PC-3 (cell line): Measurements from ENCODE around the gene STAB2. TPM values are rescaled to one million over a fixed set of nuclear protein-coding genes. Genes with fewer than 3 reads are reported as not detected.

Experiments used
- ATAC-seq: fragments of 200-7000 bp; cut with Tn5 transposase; 2 replicates; pipeline ENCODE4 v1.9.1; 2020; ENCODE audit warnings: mild to moderate bottlenecking, moderate library complexity
- BruUV-seq: library from RNA; stranded (reverse); fragments of 400-500 nt; replicated peaks from 2 replicates; lab custom pipeline; 2021; lab: Mats Ljungman, UMichigan
- CTCF ChIA-PET: fragments of 300-600 bp; sonication (Branson Sonifier 250); formaldehyde crosslinking; loops from one replicate; lab custom pipeline; 2022; ENCODE audit warnings: antibody characterized with exemption; lab: Charles Lee
- POLR2A ChIA-PET: fragments of 300-600 bp; sonication (Branson Sonifier 250); formaldehyde crosslinking; loops from one replicate; lab custom pipeline; 2022; ENCODE audit warnings: antibody characterized with exemption; ENCODE audit not compliant: unreplicated experiment; lab: Charles Lee
- DNase-seq: peaks from one replicate; pipeline ENCODE4 v3.0.0-alpha.2; 2015
- H2AFZ ChIP-seq: fragments of 300-600 bp; sonication (generic); 2 replicates; pipeline ENCODE4 v1.6.0; 2016; ENCODE audit warnings: antibody characterized with exemption, low read length
- H3F3A ChIP-seq: fragments of 300-600 bp; sonication (generic); one replicate; pipeline ENCODE4 v1.6.0; 2017; ENCODE audit warnings: antibody characterized with exemption, low read length, control low read depth, mild to moderate bottlenecking; ENCODE audit not compliant: unreplicated experiment
- H3K27ac ChIP-seq: fragments of 300-600 bp; sonication (generic); 2 replicates; pipeline ENCODE4 v1.5.1; 2016; ENCODE audit warnings: mild to moderate bottlenecking, low read length
- H3K27me3 ChIP-seq: fragments of 300-600 bp; sonication (generic); 2 replicates; pipeline ENCODE4 v1.6.1; 2016; ENCODE audit warnings: low read length, mixed read lengths
- H3K36me3 ChIP-seq: fragments of 300-600 bp; sonication (generic); 2 replicates; pipeline ENCODE4 v1.6.1; 2016; ENCODE audit warnings: low read depth, mixed run types, low read length, mixed read lengths
- H3K4me1 ChIP-seq: fragments of 300-600 bp; sonication (generic); 2 replicates; pipeline ENCODE4 v1.5.1; 2016; ENCODE audit warnings: low read length; ENCODE audit not compliant: insufficient read depth
- H3K4me2 ChIP-seq: fragments of 300-600 bp; sonication (generic); 2 replicates; pipeline ENCODE4 v1.6.0; 2016; ENCODE audit warnings: low read length
- H3K4me3 ChIP-seq: fragments of 300-600 bp; sonication (generic); 2 replicates; pipeline ENCODE4 v1.5.1; 2016; ENCODE audit warnings: mild to moderate bottlenecking, low read length, mixed read lengths
- H3K79me2 ChIP-seq: fragments of 300-600 bp; sonication (generic); 2 replicates; pipeline ENCODE4 v1.6.1; 2017; ENCODE audit warnings: low read length, mixed read lengths
- H3K9ac ChIP-seq: fragments of 300-600 bp; sonication (generic); 2 replicates; pipeline ENCODE4 v1.6.0; 2016; ENCODE audit warnings: mild to moderate bottlenecking, low read length
- H3K9me2 ChIP-seq: fragments of 300-600 bp; sonication (generic); replicated peaks from 2 replicates; pipeline ENCODE4 v1.6.1; 2016; ENCODE audit warnings: mixed run types, low read length, mixed read lengths
- H3K9me3 ChIP-seq: fragments of 300-600 bp; sonication (generic); 2 replicates; pipeline ENCODE4 v1.6.1; 2016; ENCODE audit warnings: low read length, mixed read lengths
- H4K20me1 ChIP-seq: fragments of 300-600 bp; sonication (generic); 2 replicates; pipeline ENCODE4 v1.6.1; 2016; ENCODE audit warnings: low read length, mixed read lengths
- CTCF ChIP-seq: fragments of 300-600 bp; sonication (generic); conservative IDR thresholded peaks from 2 replicates; pipeline ENCODE4 v1.5.1; 2017; ENCODE audit warnings: antibody characterized with exemption, low read depth, mild to moderate bottlenecking, low read length
- EZH2 ChIP-seq: fragments of 300-600 bp; sonication (generic); IDR thresholded peaks from one replicate; pipeline ENCODE4 v1.6.1; 2017; ENCODE audit warnings: antibody characterized with exemption, mild to moderate bottlenecking, low read length; ENCODE audit not compliant: unreplicated experiment
- EZH2phosphoT487 ChIP-seq: fragments of 300-600 bp; sonication (generic); IDR thresholded peaks from 2 replicates; pipeline ENCODE4 v1.6.1; 2018; ENCODE audit warnings: mild to moderate bottlenecking, antibody characterized with exemption, low read length, borderline replicate concordance
- intact Hi-C: fragments of 100-400 bp; cut with micrococcal nuclease; formaldehyde crosslinking; loops from 2 replicates; pipeline ENCODE4 v1.9.0; 2023
- total RNA-seq: library from RNA; depleted of rRNA; stranded (reverse); fragments of >200 nt; gene quantifications from 2 replicates; pipeline ENCODE4 v1.2.3, GENCODE V29; 2014

STAB2 gene
- total RNA-seq, 1 experiment from 2014 or later: not detected

- no TSS peak for BruUV-seq
- DNase-seq (peak; percentile 76), ATAC-seq (peak; percentile 6; the same call in 1 of the 2 replicates)
- H3K36me3 ChIP-seq: peaks cover 23% of the 10 kb centered on the region
- H3K79me2 ChIP-seq: peaks cover 6% of the 10 kb centered on the region; the same call in 1 of the 2 replicates
- intact Hi-C loops: no loop called here
- H3K9me3 ChIP-seq: no peaks in the 10 kb centered on the region
- no peaks in the 10 kb centered on the region for H3K9me2 ChIP-seq
- peaks cover 52% of the 10 kb centered on the region for H3K4me1 ChIP-seq
- TF ChIP-seq EZH2: no peak
- TF ChIP-seq CTCF: no peak
- TF ChIP-seq EZH2phosphoT487: no peak
- no peak overlapping the region for H3K4me2 ChIP-seq
- H3K4me3 ChIP-seq: no peak overlapping the region
- no peak overlapping the region for H3K9ac ChIP-seq
- peak overlapping the region; percentile 62 for H3K27ac ChIP-seq
- no peaks in the 10 kb centered on the region for H3K27me3 ChIP-seq
- ChIA-PET CTCF (no interaction called here), POLR2A (no interaction called here)
- H2AFZ ChIP-seq: no peak overlapping the region
- no peaks in the 10 kb centered on the region for H3F3A ChIP-seq
- H4K20me1 ChIP-seq: no peaks in the 10 kb centered on the region
Observed at GRCh38 chr12:103801709-103802585, 214.9 kb downstream of the STAB2 start.

GRCh38 chr12:103802586-103802886 is 215.5 kb downstream of the STAB2 start:
- no peak for TF ChIP-seq CTCF
- Histone ChIP-seq H3K79me2 (peaks cover 6% of the 10 kb centered on the region; the same call in 1 of the 2 replicates), H3K9me2 (no peaks in the 10 kb centered on the region), H3K4me3 (no peak overlapping the region), H3F3A (no peaks in the 10 kb centered on the region), H3K27ac (peak overlapping the region; percentile 22), H3K4me2 (no peak overlapping the region), H4K20me1 (no peaks in the 10 kb centered on the region), H3K9ac (no peak overlapping the region), H2AFZ (no peak overlapping the region), H3K4me1 (peaks cover 52% of the 10 kb centered on the region), H3K9me3 (no peaks in the 10 kb centered on the region), H3K36me3 (peaks cover 26% of the 10 kb centered on the region), H3K27me3 (no peaks in the 10 kb centered on the region)
- no TSS peak for BruUV-seq
- ChIA-PET POLR2A (no interaction called here), CTCF (no interaction called here)
- intact Hi-C loops: no loop called here
- DNase-seq (no peak), ATAC-seq (no peak)

- intact Hi-C loops: no loop called here
- H3K9me2 ChIP-seq: no peaks in the 10 kb centered on the region
- H3K4me2 ChIP-seq: no peak overlapping the region
- no peak overlapping the region for H3K9ac ChIP-seq
- TF ChIP-seq EZH2 (no peak), EZH2phosphoT487 (no peak), CTCF (no peak)
- H3F3A ChIP-seq: no peaks in the 10 kb centered on the region
- POLR2A ChIA-PET: no interaction called here
- no peaks in the 10 kb centered on the region for H3K27me3 ChIP-seq
- CTCF ChIA-PET: no interaction called here
- DNase-seq: no peak
- peaks cover 52% of the 10 kb centered on the region for H3K4me1 ChIP-seq
- no peak overlapping the region for H2AFZ ChIP-seq
- H3K9me3 ChIP-seq: no peaks in the 10 kb centered on the region
- no peak overlapping the region for H3K27ac ChIP-seq
- H4K20me1 ChIP-seq: no peaks in the 10 kb centered on the region
- ATAC-seq: no peak
- no peak overlapping the region for H3K4me3 ChIP-seq
- peaks cover 11% of the 10 kb centered on the region; the same call in 1 of the 2 replicates for H3K79me2 ChIP-seq
- peaks cover 18% of the 10 kb centered on the region for H3K36me3 ChIP-seq
- BruUV-seq: no TSS peak
Observed at GRCh38 chr12:103803847-103804246, 216.8 kb downstream of the STAB2 start.
